ENCODE data around the gene CLIC4. TPM values are rescaled to one million over a fixed set of nuclear protein-coding genes. Genes with fewer than 3 reads are reported as not detected.

CLIC4 gene
- total and polyA plus RNA-seq, 9 of the 15 experiments (the other 6 are each of a cell fraction or from before 2014, with no cell fraction given): 16.0 to 67.5 (median 38.4) TPM

GRCh38 chr1:24888971-24889676, 143.9 kb downstream of the CLIC4 start:
- H3K4me3 ChIP-seq: no peak overlapping the region
- H2AFZ ChIP-seq (ENCODE audit: low read depth, low read length): no peak overlapping the region
- H4K20me1 ChIP-seq (replicated peaks; ENCODE audit: control insufficient read depth, insufficient read depth, low read length): no peaks in the 10 kb centered on the region
- POLR2A ChIA-PET: interaction anchor here (0.7 to 1.3 kb wide), 2 partner anchors 14 to 571 kb away, joined by 3 to 5 read pairs; no protein-coding TSS in a partner anchor
- no peak for TF ChIP-seq RAD51 (IDR thresholded peaks at IDR 0.05; ENCODE audit: borderline replicate concordance, low read depth)
- no peak for TF ChIP-seq PBX2 (CRISPR knock-in tag; IDR thresholded peaks at IDR 0.05; ENCODE audit: low read depth)
- TF ChIP-seq PBX2 (tag; conservative IDR thresholded peaks at IDR 0.05; ENCODE audit: low read depth): peak; percentile 93
- no peak for TF ChIP-seq ETV1 (tag; conservative IDR thresholded peaks at IDR 0.05; ENCODE audit: low read depth)
- TF ChIP-seq PKNOX1 (IDR thresholded peaks at IDR 0.05): peak; percentile 82
- peak; percentile 90 for TF ChIP-seq MEIS2 (IDR thresholded peaks at IDR 0.05; ENCODE audit: partially characterized antibody)
- peak; percentile 34 for TF ChIP-seq ZNF146 (CRISPR knock-in tag; IDR thresholded peaks at IDR 0.05; ENCODE audit: unreplicated experiment)
- no peak for TF ChIP-seq YY1 (IDR thresholded peaks at IDR 0.05; ENCODE audit: borderline replicate concordance in 1 of 3, control insufficient read depth in 1 of 3, extremely low read depth in 1 of 3, insufficient read depth in 3 of 3, insufficient read length in 1 of 3, insufficient replicate concordance in 2 of 3, low read depth in 1 of 3, low read length in 2 of 3)
- no peak for TF ChIP-seq CCNT2 (IDR thresholded peaks at IDR 0.05; ENCODE audit: borderline replicate concordance, extremely low read depth, insufficient read length, low read depth, low read length)
- H3K79me2 ChIP-seq (ENCODE audit: control insufficient read depth, insufficient read depth, low read length): no peaks in the 10 kb centered on the region
- no TSS peak for BruUV-seq (replicated peaks)
- WGBS (ENCODE audit: insufficient coverage, low coverage, missing lambda C conversion rate): 1% methylated on average over 4 of the region's 4 CpGs
- no peaks in the 10 kb centered on the region for H3K9me1 ChIP-seq (ENCODE audit: control insufficient read depth, insufficient read depth, low read length)
- H3K27ac ChIP-seq (ENCODE audit: extremely low read depth, low read depth, low read length): no peak overlapping the region
- H3K27me3 ChIP-seq (ENCODE audit: control insufficient read depth in 2 of 2, insufficient read depth in 2 of 2, low read length in 2 of 2): peaks cover 0 to 9% of the 10 kb centered on the region in 2 experiments; a peak in 2 of 5 replicates
- no peaks in the 10 kb centered on the region for H3K36me3 ChIP-seq (ENCODE audit: control insufficient read depth, insufficient read depth, low read length)
- DNase-seq (ENCODE audit: extremely low read depth in 1 of 4, low spot score in 3 of 4): no peak
- H3K9me3 ChIP-seq (replicated peaks; ENCODE audit: control insufficient read depth, insufficient read depth, low read depth, low read length): 0 out of 2 replicates have a peak, but pooled peaks cover 3% of the 10 kb centered on the region
- no peaks in the 10 kb centered on the region; a peak in 1 of 5 replicates for H3K4me1 ChIP-seq (replicated peaks in 1 of 2; ENCODE audit: control insufficient read depth in 2 of 2, insufficient read depth in 2 of 2, low read length in 2 of 2)
- H3K4me2 ChIP-seq (ENCODE audit: insufficient read depth, low read length): no peak overlapping the region
- CTCF ChIA-PET (ENCODE audit: low intra/inter-chr PET ratio): no interaction called here
- intact Hi-C loops (cut with micrococcal nuclease): no loop called here
- in situ Hi-C loops (cut with MboI): no loop called here
- no peak for ATAC-seq
- no peak overlapping the region for H3K9ac ChIP-seq (ENCODE audit: insufficient read depth in 1 of 2, low read depth in 2 of 2, low read length in 2 of 2)
- FAIRE-seq: no peak

Data from K562 (cell line).